RWPE2 (cell line): ENCODE data around the gene CAMK1D.
"Not testable (repeated sequence)": the region's sequence is repeated elsewhere in the genome, so short reads cannot be mapped to it uniquely, and the experiment has no call there.

Source experiments
- ATAC-seq: fragments of 200-7000 bp; cut with Tn5 transposase; 3 replicates; pipeline ENCODE4 v1.9.1; 2021; ENCODE audit warnings: low read depth
- DNase-seq: peaks from one replicate; pipeline ENCODE4 v3.0.0-alpha.2; 2020; ENCODE audit warnings: low spot score
- H3K27ac ChIP-seq: fragments of 450-650 bp; 2 replicates; pipeline ENCODE4 v1.5.1; 2017; ENCODE audit warnings: mild to moderate bottlenecking; ENCODE audit not compliant: poor library complexity, severe bottlenecking
- H3K27me3 ChIP-seq: fragments of 250-450 bp; sonication (Bioruptor Pico); 2 replicates; pipeline ENCODE4 v1.5.1; 2021; ENCODE audit warnings: mild to moderate bottlenecking, moderate library complexity; ENCODE audit not compliant: insufficient read depth, poor library complexity, severe bottlenecking
- H3K36me3 ChIP-seq: fragments of 250-450 bp; sonication (Bioruptor Pico); 2 replicates; pipeline ENCODE4 v1.5.1; 2020; ENCODE audit warnings: low read depth, mild to moderate bottlenecking, moderate library complexity
- H3K4me1 ChIP-seq: fragments of 250-450 bp; sonication (Bioruptor Pico); 2 replicates; pipeline ENCODE4 v1.5.1; 2021; ENCODE audit warnings: mild to moderate bottlenecking, moderate library complexity; ENCODE audit not compliant: insufficient read depth, poor library complexity, severe bottlenecking
- H3K4me3 ChIP-seq: fragments of 250-450 bp; sonication (Bioruptor Pico); 2 replicates; pipeline ENCODE4 v1.5.1; 2021; ENCODE audit warnings: mild to moderate bottlenecking, moderate library complexity; ENCODE audit not compliant: severe bottlenecking
- H3K9me3 ChIP-seq: fragments of 250-450 bp; sonication (Bioruptor Pico); 2 replicates; pipeline ENCODE4 v1.5.1; 2021; ENCODE audit warnings: mild to moderate bottlenecking, moderate library complexity; ENCODE audit not compliant: severe bottlenecking
- TF ChIP-seq, protein P1 (sequence below): fragments of 450-650 bp; IDR thresholded peaks from one replicate; pipeline ENCODE4 v1.5.1; 2017; ENCODE audit warnings: mild to moderate bottlenecking, moderate library complexity; ENCODE audit not compliant: poor library complexity, severe bottlenecking

CAMK1D gene

DNA sequence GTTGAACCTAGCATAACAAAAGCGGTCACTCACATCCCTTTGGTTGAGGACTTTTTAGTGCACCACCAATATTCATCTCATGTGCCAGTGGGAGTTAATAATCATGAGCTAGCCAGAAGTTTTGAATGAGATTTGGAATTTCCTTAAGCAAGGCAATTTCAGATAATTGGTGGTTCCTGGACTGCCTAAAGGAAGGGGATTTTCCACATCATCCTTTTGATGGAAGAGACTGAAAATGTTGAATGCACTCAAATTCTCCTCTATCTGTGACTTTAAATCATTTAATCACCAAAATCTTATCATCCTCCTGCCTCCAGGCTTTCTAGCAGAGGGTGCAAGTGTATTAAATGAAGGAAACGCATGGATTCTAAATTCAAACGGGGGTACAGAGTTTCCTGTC is 391.5 kb downstream of the CAMK1D start:
- Histone ChIP-seq H3K36me3 (no peaks in the 10 kb centered on the region), H3K4me1 (no peaks in the 10 kb centered on the region), H3K4me3 (no peak overlapping the region), H3K27me3 (no peaks in the 10 kb centered on the region), H3K27ac (no peak overlapping the region), H3K9me3 (no peaks in the 10 kb centered on the region)
- TF ChIP-seq, protein P1, sequence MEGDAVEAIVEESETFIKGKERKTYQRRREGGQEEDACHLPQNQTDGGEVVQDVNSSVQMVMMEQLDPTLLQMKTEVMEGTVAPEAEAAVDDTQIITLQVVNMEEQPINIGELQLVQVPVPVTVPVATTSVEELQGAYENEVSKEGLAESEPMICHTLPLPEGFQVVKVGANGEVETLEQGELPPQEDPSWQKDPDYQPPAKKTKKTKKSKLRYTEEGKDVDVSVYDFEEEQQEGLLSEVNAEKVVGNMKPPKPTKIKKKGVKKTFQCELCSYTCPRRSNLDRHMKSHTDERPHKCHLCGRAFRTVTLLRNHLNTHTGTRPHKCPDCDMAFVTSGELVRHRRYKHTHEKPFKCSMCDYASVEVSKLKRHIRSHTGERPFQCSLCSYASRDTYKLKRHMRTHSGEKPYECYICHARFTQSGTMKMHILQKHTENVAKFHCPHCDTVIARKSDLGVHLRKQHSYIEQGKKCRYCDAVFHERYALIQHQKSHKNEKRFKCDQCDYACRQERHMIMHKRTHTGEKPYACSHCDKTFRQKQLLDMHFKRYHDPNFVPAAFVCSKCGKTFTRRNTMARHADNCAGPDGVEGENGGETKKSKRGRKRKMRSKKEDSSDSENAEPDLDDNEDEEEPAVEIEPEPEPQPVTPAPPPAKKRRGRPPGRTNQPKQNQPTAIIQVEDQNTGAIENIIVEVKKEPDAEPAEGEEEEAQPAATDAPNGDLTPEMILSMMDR: no peak
- no peak for ATAC-seq
- DNase-seq: no peak

DNA sequence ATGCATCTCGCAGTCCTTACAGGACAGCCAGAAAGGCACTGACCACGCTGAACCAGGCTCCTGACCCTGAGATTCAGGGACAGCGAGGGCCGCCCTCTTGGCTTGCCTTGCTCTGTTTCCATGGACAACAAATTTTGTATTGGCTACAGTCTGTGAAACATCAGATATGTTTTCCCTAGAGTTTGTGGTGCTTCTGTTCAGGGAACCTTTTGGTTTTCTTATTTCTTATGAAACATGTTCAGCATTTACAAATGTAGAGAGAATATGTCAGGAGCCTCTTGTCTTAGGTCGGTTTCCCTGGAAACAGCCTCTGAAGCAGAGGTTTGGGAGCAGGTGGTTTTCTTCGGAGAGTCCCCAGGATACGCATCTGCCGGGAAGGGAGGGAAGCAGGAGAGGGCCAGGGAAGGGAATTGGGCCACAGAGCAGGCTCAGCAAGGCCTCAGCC is 392.0 kb downstream of the CAMK1D start:
- H3K36me3 ChIP-seq: no peaks in the 10 kb centered on the region
- TF ChIP-seq, protein P1: no peak
- ATAC-seq (no peak), DNase-seq (no peak)
- no peak overlapping the region for H3K4me3 ChIP-seq
- no peak overlapping the region for H3K27ac ChIP-seq
- H3K9me3 ChIP-seq: no peaks in the 10 kb centered on the region
- no peaks in the 10 kb centered on the region for H3K27me3 ChIP-seq
- H3K4me1 ChIP-seq: no peaks in the 10 kb centered on the region

DNA sequence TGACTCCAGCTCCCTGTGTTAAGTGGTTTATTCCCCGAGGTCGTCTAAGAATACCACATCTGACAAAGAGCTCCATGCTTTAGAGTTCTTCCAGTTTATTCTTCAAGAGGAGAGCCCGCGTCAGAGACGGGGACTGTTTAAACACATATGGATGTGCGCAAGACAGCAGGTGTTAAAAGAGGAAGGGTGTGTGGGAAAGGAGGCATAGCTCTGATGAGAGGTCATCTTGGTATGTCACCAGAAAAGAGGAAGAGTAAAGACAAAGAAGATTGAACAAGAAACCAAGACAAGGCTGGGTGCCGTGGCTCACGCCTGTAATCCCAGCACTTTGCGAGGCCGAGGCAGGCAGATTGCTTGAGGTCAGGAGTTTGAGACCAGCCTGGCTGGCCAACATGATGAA is 393.4 kb downstream of the CAMK1D start:
- ATAC-seq (no peak), DNase-seq (no peak)
- Histone ChIP-seq H3K4me1 (no peaks in the 10 kb centered on the region), H3K9me3 (no peaks in the 10 kb centered on the region), H3K27me3 (no peaks in the 10 kb centered on the region), H3K27ac (no peak overlapping the region), H3K36me3 (no peaks in the 10 kb centered on the region), H3K4me3 (no peak overlapping the region)
- TF ChIP-seq, protein P1: no peak

DNA sequence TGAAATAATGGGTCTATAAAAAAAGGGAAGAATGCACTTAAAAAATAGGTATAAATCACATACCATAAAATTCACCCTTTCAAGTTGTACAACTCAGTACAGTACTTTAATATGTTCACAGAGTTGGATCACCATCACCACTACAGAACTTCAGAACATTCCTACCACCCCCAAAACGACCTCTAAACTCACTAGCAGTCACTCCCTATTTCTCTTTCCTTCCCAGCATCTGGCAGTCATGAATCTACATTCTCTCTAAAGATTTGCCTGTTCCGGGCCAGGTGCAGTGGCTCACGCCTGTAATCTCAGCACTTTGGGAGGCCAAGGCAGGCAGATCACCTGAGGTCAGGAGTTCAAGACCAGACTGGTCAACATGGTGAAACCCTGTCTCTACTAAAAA is 394.1 kb downstream of the CAMK1D start:
- not testable (repeated sequence) for H3K36me3 ChIP-seq, H3K27me3 ChIP-seq, DNase-seq, ATAC-seq, H3K27ac ChIP-seq, H3K4me3 ChIP-seq, H3K9me3 ChIP-seq, H3K4me1 ChIP-seq

DNA sequence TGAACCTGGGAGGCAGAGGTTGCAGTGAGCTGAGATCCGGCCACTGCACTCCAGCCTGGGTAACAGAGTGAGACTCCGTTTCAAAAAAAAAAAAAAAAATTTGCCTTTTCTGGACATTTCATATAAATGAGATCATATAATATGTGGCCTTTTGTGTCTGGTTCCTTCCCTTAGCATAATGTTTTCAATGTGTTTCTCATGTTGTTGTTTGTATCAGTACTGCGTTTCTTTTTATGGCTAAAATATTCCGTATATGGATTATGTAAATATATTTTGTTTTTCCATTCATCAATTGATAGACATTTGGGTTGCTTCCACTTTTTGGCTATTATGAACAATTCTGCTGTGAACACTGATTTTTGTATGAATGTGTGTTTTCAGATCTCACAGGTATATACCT is 394.6 kb downstream of the CAMK1D start:
- no peak for ATAC-seq

More for the DNA sequence above, 394.6 kb downstream of the CAMK1D start:
- TF ChIP-seq, protein P1: no peak
- H3K9me3 ChIP-seq: no peaks in the 10 kb centered on the region
- H3K4me3 ChIP-seq: no peak overlapping the region
- no peaks in the 10 kb centered on the region for H3K36me3 ChIP-seq
- no peaks in the 10 kb centered on the region for H3K4me1 ChIP-seq
- DNase-seq: no peak
- no peak overlapping the region for H3K27ac ChIP-seq
- no peaks in the 10 kb centered on the region for H3K27me3 ChIP-seq
